ENCODE measurements around the gene SIRPB1.
"Not testable (repeated sequence)": the region's sequence is repeated elsewhere in the genome, so short reads cannot be mapped to it uniquely, and the experiment has no call there.

The SIRPB1 gene

GRCh38 chr20:1588533-1589460, 31.0 kb downstream of the SIRPB1 start:
- no peak for DNase-seq

GRCh38 chr20:1587781-1588532, 31.9 kb downstream of the SIRPB1 start:
- DNase-seq = no peak

- DNase-seq = no peak
These were observed 40.3 kb downstream of the SIRPB1 start for GRCh38 chr20:1579488-1579887.

- DNase-seq = no peak
These were observed 41.9 kb downstream of the SIRPB1 start for GRCh38 chr20:1577906-1578305.

- not testable (repeated sequence) for DNase-seq
These were observed 42.5 kb downstream of the SIRPB1 start for GRCh38 chr20:1577313-1577712.

- DNase-seq = no peak
These were observed 43.2 kb downstream of the SIRPB1 start for GRCh38 chr20:1576641-1577040.

GRCh38 chr20:1576003-1576402, 43.8 kb downstream of the SIRPB1 start:
- DNase-seq = not testable (repeated sequence)

GRCh38 chr20:1571583-1571982, 48.2 kb downstream of the SIRPB1 start:
- not testable (repeated sequence) for DNase-seq
